Hair follicle dermal papilla cell (primary cell): ENCODE data around the gene TTC7B. TPM values are rescaled to one million over a fixed set of nuclear protein-coding genes. Genes with fewer than 3 reads are reported as not detected.

Experiments used
- total RNA-seq: library from RNA; depleted of rRNA; stranded (reverse); fragments of >200 nt; gene quantifications from 2 replicates; pipeline ENCODE4 v1.2.3, GENCODE V29; 2012

Gene TTC7B, protein sequence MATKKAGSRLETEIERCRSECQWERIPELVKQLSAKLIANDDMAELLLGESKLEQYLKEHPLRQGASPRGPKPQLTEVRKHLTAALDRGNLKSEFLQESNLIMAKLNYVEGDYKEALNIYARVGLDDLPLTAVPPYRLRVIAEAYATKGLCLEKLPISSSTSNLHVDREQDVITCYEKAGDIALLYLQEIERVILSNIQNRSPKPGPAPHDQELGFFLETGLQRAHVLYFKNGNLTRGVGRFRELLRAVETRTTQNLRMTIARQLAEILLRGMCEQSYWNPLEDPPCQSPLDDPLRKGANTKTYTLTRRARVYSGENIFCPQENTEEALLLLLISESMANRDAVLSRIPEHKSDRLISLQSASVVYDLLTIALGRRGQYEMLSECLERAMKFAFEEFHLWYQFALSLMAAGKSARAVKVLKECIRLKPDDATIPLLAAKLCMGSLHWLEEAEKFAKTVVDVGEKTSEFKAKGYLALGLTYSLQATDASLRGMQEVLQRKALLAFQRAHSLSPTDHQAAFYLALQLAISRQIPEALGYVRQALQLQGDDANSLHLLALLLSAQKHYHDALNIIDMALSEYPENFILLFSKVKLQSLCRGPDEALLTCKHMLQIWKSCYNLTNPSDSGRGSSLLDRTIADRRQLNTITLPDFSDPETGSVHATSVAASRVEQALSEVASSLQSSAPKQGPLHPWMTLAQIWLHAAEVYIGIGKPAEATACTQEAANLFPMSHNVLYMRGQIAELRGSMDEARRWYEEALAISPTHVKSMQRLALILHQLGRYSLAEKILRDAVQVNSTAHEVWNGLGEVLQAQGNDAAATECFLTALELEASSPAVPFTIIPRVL
- 27.2 and 32.6 TPM in 2 replicates for total RNA-seq

DNA sequence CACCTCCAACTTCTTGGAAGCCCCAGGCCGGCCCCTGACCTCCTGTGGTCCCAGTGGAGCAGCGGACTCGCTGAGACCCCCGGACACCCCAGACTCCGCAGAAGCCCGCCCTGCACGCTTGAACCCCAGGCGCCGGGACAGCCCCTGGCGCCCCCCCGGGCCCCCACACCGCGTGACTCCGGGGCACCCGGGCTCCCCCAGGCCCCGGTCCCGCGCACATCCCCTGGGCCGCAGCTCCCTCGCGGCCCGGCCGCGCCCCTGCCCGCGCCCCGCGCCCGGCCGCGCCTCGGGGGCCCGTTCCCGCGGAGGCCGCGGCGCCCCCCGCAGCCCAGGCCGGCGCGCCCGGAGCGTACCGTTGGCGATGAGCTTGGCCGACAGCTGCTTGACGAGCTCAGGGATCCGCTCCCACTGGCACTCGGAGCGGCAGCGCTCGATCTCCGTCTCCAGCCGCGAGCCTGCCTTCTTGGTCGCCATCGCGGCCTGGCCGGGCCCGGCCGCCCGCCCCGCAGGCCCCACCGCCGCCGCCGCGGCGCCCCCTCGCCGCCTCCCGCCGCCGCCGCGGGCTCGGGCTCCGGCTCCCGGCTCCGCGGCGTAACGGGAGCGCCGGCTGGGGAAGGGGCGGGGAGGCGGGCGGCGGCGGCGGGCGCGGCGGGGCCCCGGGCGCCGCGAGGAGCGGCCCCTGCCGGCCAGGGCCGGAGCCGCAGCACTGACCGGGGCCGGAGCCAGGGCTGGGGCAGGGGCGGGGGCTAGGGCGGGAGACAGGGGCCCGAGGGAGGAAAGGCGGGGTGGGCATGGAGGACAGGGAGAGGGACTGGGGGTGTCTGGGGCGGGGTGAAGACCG, at the start of gene TTC7B:
Gene TTC7B (minus strand): TSS at position 609 of the 841 bp plus-strand sequence. CDS start 135 bp downstream, at position 474.

Other genes with a start within 250 kb of the TTC7B start
- 1.3 and 2.4 TPM in 2 replicates for gene RPS6KA5, start 244.2 kb upstream of the TTC7B start, total RNA-seq